K562 (cell line): ENCODE data around the gene USP14. TPM values are rescaled to one million over a fixed set of nuclear protein-coding genes. Genes with fewer than 3 reads are reported as not detected.

Experiments
- ATAC-seq: fragments of 200-7000 bp; cut with Tn5 transposase; 3 replicates; pipeline ENCODE4 v1.9.1; 2020; ENCODE audit warnings: moderate library complexity
- BruUV-seq: library from RNA; stranded (reverse); fragments of 400-500 nt; replicated peaks from 2 replicates; lab custom pipeline; 2021; lab: Mats Ljungman, UMichigan
- CTCF ChIA-PET: fragments of 300-600 bp; formaldehyde crosslinking; extraction: SDS; loops from one replicate; lab custom pipeline; 2021; ENCODE audit warnings: low intra/inter-chr PET ratio; lab: Yijun Ruan, JAX
- POLR2A ChIA-PET: fragments of 300-600, 350-650 bp; sonication (Branson Sonifier 250); formaldehyde crosslinking; extraction: SDS; loops from one replicate; lab custom pipeline; 2021; ENCODE audit warnings: antibody characterized with exemption, inconsistent platforms; lab: Yijun Ruan, JAX
- DNase-seq, 4 experiments: peaks; one replicate each; pipeline versions ENCODE4 v3.0.0 to v3.0.0-alpha.2; 2011 to 2018; ENCODE audit warnings: low spot score in 3 of 4, mixed read lengths in 3 of 4; ENCODE audit errors: extremely low read depth in 1 of 4
- FAIRE-seq: peaks from 2 replicates; lab custom pipeline; 2011; peaks lifted over from hg19 to GRCh38; lab: Jason Lieb, UNC
- H2AFZ ChIP-seq: 2 replicates; pipeline ENCODE4 v1.6.0; 2011; ENCODE audit warnings: low read depth, low read length, control low read depth, inconsistent platforms
- H3K27ac ChIP-seq: fragments of 200-600 bp; 3 replicates; pipeline ENCODE4 v1.8.0; 2011; ENCODE audit warnings: low read depth, mild to moderate bottlenecking, control low read depth, inconsistent platforms, low read length, moderate library complexity, mixed read lengths; ENCODE audit errors: extremely low read depth
- H3K27me3 ChIP-seq, 2 experiments: fragments of 300-600 bp in 1 of 2; 2 replicates in 1 of 2; 3 replicates in 1 of 2; pipeline versions ENCODE4 v1.6.0 to v1.8.0; 2011; ENCODE audit warnings: inconsistent platforms in 2 of 2, low read length in 2 of 2, mild to moderate bottlenecking in 1 of 2, mixed read lengths in 1 of 2, moderate library complexity in 1 of 2; ENCODE audit not compliant: control insufficient read depth in 2 of 2, insufficient read depth in 2 of 2
- H3K36me3 ChIP-seq: fragments of 300-600 bp; 3 replicates; pipeline ENCODE4 v1.8.0; 2011; ENCODE audit warnings: mild to moderate bottlenecking, low read length, inconsistent platforms; ENCODE audit not compliant: control insufficient read depth, insufficient read depth
- H3K4me1 ChIP-seq, 2 experiments: fragments of 200-600 bp in 1 of 2; replicated peaks in 1 of 2; 2 replicates in 1 of 2; 3 replicates in 1 of 2; pipeline versions ENCODE4 v1.5.1 to v1.8.0; 2011; ENCODE audit warnings: inconsistent platforms in 2 of 2, low read length in 2 of 2, mild to moderate bottlenecking in 1 of 2, mixed read lengths in 1 of 2, moderate library complexity in 1 of 2; ENCODE audit not compliant: control insufficient read depth in 2 of 2, insufficient read depth in 2 of 2
- H3K4me2 ChIP-seq: 2 replicates; pipeline ENCODE4 v1.6.1; 2011; ENCODE audit warnings: low read length, control low read depth, inconsistent platforms, mixed read lengths; ENCODE audit not compliant: insufficient read depth
- H3K4me3 ChIP-seq: fragments of 200-600 bp; sonication (generic), shearing (Covaris generic); 2 replicates; pipeline ENCODE4 v1.5.1; 2016; ENCODE audit warnings: control low read depth, inconsistent platforms
- H3K79me2 ChIP-seq: fragments of 200-600 bp; 3 replicates; pipeline ENCODE4 v1.8.0; 2011; ENCODE audit warnings: low read length, inconsistent platforms; ENCODE audit not compliant: control insufficient read depth, insufficient read depth
- H3K9ac ChIP-seq, 2 experiments: 2 replicates each; pipeline versions ENCODE4 v1.6.0 to v1.6.1; 2011; ENCODE audit warnings: low read depth in 2 of 2, low read length in 2 of 2, control low read depth in 1 of 2, inconsistent platforms in 1 of 2, mild to moderate bottlenecking in 1 of 2, mixed read lengths in 1 of 2; ENCODE audit not compliant: insufficient read depth in 1 of 2
- H3K9me1 ChIP-seq: one replicate; pipeline ENCODE4 v1.6.0; 2011; ENCODE audit warnings: inconsistent platforms, mild to moderate bottlenecking, low read length, moderate library complexity; ENCODE audit not compliant: control insufficient read depth, insufficient read depth
- H3K9me3 ChIP-seq: replicated peaks from 2 replicates; pipeline ENCODE4 v1.5.1; 2011; ENCODE audit warnings: low read depth, low read length, inconsistent platforms; ENCODE audit not compliant: control insufficient read depth, insufficient read depth
- H4K20me1 ChIP-seq: replicated peaks from 2 replicates; pipeline ENCODE4 v1.6.1; 2011; ENCODE audit warnings: low read length, inconsistent platforms, mixed read lengths; ENCODE audit not compliant: control insufficient read depth, insufficient read depth
- ATF3 ChIP-seq, 2 experiments: fragments of 450-650 bp in 1 of 2; sonication (generic) in 1 of 2; formaldehyde crosslinking in 1 of 2; IDR thresholded peaks in 1 of 2; conservative IDR thresholded peaks in 1 of 2; 2 replicates each; pipeline versions ENCODE4 v1.6.1 to v1.8.1; 2016 to 2023; ENCODE audit warnings: mild to moderate bottlenecking in 2 of 2, moderate library complexity in 2 of 2, inconsistent platforms in 1 of 2, missing genetic modification reagents in 1 of 2
- CEBPB ChIP-seq: fragments of 450-650 bp; IDR thresholded peaks from 2 replicates; pipeline ENCODE4 v1.6.1; 2016; ENCODE audit warnings: missing genetic modification characterization, missing compliant biosample characterization
- ILF3 ChIP-seq: fragments of 450-650 bp; IDR thresholded peaks from 2 replicates; pipeline ENCODE4 v1.6.1; 2018; ENCODE audit warnings: antibody characterized with exemption, mild to moderate bottlenecking, moderate library complexity, borderline replicate concordance
- MCM5 ChIP-seq: fragments of 450-650 bp; IDR thresholded peaks from 2 replicates; pipeline ENCODE4 v1.6.1; 2016; ENCODE audit warnings: low read depth
- NCOA2 ChIP-seq, 2 experiments: fragments of 450-650 bp; IDR thresholded peaks; 2 replicates each; pipeline ENCODE4 v1.6.1; 2018; ENCODE audit warnings: mild to moderate bottlenecking in 2 of 2, moderate library complexity in 1 of 2; ENCODE audit not compliant: partially characterized antibody in 2 of 2
- NR4A1 ChIP-seq, 2 experiments: fragments of 250-450 bp in 1 of 2; fragments of 450-650 bp in 1 of 2; sonication (Bioruptor Pico) in 1 of 2; IDR thresholded peaks; 2 replicates each; pipeline versions ENCODE4 v1.4.0 to v1.6.1; 2016 to 2020; ENCODE audit warnings: mild to moderate bottlenecking in 2 of 2, missing compliant biosample characterization in 1 of 2, missing genetic modification characterization in 1 of 2, moderate library complexity in 1 of 2
- POLR2B ChIP-seq: fragments of 450-650 bp; IDR thresholded peaks from 2 replicates; pipeline ENCODE4 v1.6.1; 2018; ENCODE audit warnings: low read depth; ENCODE audit not compliant: partially characterized antibody
- POLR2G ChIP-seq: fragments of 200-400 bp; formaldehyde crosslinking; IDR thresholded peaks from 2 replicates; pipeline ENCODE4 v1.6.1; 2017; ENCODE audit warnings: low read depth, mild to moderate bottlenecking, antibody characterized with exemption, low read length, moderate library complexity
- TRIM25 ChIP-seq: fragments of 450-650 bp; IDR thresholded peaks from 2 replicates; pipeline ENCODE4 v1.7.0; 2016; ENCODE audit warnings: borderline replicate concordance
- WGBS: fragments of 100-300 bp; shearing (Covaris generic); methylation state at CpG from one replicate; pipeline ENCODE4 v1.1.6; 2016; ENCODE audit warnings: low coverage, mixed read lengths; ENCODE audit not compliant: insufficient coverage; ENCODE audit errors: missing lambda C conversion rate; 5-methylcytosine and 5-hydroxymethylcytosine counted together
- in situ Hi-C: fragments of 300-500 bp; cut with MboI; formaldehyde crosslinking; loops from 4 replicates; pipeline ENCODE4 v1.15.0; 2018; ENCODE audit warnings: inconsistent platforms, mixed read lengths
- intact Hi-C: fragments of 100-400 bp; cut with micrococcal nuclease; formaldehyde crosslinking; loops from 2 replicates; pipeline ENCODE4 v1.14.2; 2022
- polyA plus RNA-seq, 8 experiments: library from polyadenylated mRNA; depleted of rRNA in 4 of 8; stranded (reverse) in 5 of 8; unstranded in 3 of 8; fragments of >200 nt; fragmentation: Nextera tagmentation in 2 of 8; fragmentation: Illumina TruSeq in 1 of 8; extraction: Ambion mirVana in 2 of 8; extraction: Trizol in 1 of 8; gene quantifications; 2 replicates each; pipeline versions ENCODE4 v1.2.1 to v1.2.3, GENCODE V29; 2011 to 2014; ENCODE audit warnings: inconsistent platforms in 1 of 8, missing spikeins in 1 of 8
- total RNA-seq, 7 experiments: library from RNA; depleted of rRNA in 6 of 7; stranded (reverse); fragments of >200 nt in 6 of 7; fragmentation: Illumina TruSeq in 2 of 7; extraction: Trizol in 2 of 7; gene quantifications; 2 replicates each; pipeline versions ENCODE4 v1.2.1 to v1.2.3, GENCODE V29; 2011 to 2021; ENCODE audit warnings: low replicate concordance in 1 of 7

Gene USP14
- total and polyA plus RNA-seq, 9 of the 15 experiments (the other 6 are each of a cell fraction or from before 2014, with no cell fraction given) = 18.7 to 129 (median 40.3) TPM

DNA sequence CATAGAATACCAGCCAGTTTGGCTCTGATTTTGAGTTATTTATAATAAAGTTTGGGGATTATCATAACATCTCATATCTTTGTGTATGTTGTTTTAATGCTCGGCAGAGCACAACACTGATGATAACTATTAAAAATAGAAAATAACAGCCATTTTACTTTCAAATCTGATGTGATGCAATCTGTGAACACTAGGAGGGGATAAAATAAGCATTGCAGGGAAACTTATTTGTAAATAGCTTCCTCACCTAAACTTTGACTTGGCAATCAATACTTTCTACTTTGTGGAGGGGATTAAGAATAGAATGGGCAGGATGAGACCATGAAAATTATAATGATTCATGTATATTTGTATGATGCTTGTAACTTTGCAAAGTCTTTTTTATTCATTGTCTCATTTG, 54.4 kb downstream of the USP14 start (continued):
- TF ChIP-seq POLR2B (no peak), CEBPB (tag) (peak; percentile 67), NR4A1 (CRISPR knock-in tag; IDR thresholded peaks at IDR 0.05) (no peak), NR4A1 (tag; IDR thresholded peaks at IDR 0.05) (no peak)

DNA sequence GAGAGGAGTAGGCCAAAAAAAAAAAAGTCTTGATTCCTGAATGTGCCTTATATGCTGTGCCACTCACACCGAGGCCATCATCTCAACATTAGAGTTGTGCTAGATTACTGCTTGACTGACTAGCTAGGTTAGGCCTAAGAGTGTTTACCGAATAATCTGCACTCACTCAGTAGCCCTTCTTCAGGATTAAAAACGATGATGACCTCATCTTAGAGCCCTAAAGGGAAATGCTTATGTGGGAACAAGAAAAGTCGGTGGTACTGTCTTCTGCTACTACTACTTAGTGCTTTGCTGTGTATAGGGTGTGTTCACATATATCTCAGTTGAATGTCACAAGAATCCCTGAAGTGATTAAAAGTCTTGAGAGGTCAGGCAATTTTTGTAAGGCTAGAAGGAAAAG, 55.1 kb downstream of the USP14 start:
- no peak overlapping the region for H3K9ac ChIP-seq
- H3K27ac ChIP-seq = no peak overlapping the region
- no peaks in the 10 kb centered on the region for H3K9me3 ChIP-seq
- ATAC-seq (no peak), FAIRE-seq (no peak), DNase-seq (no peak)
- ChIA-PET POLR2A (interaction anchor here (1.5 to 1.6 kb wide), 2 partner anchors 11 to 29 kb away, joined by 4 to 7 read pairs; no protein-coding TSS in a partner anchor), CTCF (no interaction called here)
- intact Hi-C loops = no loop called here
- H4K20me1 ChIP-seq = no peaks in the 10 kb centered on the region
- peaks cover under 1% of the 10 kb centered on the region; the same call in 1 of the 3 replicates for H3K79me2 ChIP-seq
- no peak overlapping the region for H2AFZ ChIP-seq
- no peak overlapping the region for H3K4me3 ChIP-seq
- H3K9me1 ChIP-seq = no peaks in the 10 kb centered on the region
- H3K27me3 ChIP-seq = no peaks in the 10 kb centered on the region
- WGBS = 92% methylated on average over 4 of the region's 4 CpGs
- H3K36me3 ChIP-seq = peaks cover 100% of the 10 kb centered on the region
- H3K4me1 ChIP-seq = no peaks in the 10 kb centered on the region
- TF ChIP-seq ATF3 (IDR thresholded peaks at IDR 0.05) = peak; percentile 46
- TF ChIP-seq ATF3 (CRISPR knock-in tag; conservative IDR thresholded peaks at IDR 0.05) = no peak
- no peak for TF ChIP-seq ILF3
- TF ChIP-seq POLR2G = 0 out of 2 replicates have a peak, but pooled peaks have one; percentile 15
- TF ChIP-seq NCOA2 (IDR thresholded peaks at IDR 0.05; ENCODE audit: partially characterized antibody in 2 of 2) = no peak
- no peak for TF ChIP-seq MCM5
- TF ChIP-seq TRIM25 = no peak
- TF ChIP-seq, all 486 proteins: peak for 2
- in situ Hi-C loops = no loop called here
- BruUV-seq = no TSS peak
- no peak overlapping the region for H3K4me2 ChIP-seq
